GM12878 (cell line): Measurements from ENCODE around the gene DNMT3B. TPM values are rescaled to one million over a fixed set of nuclear protein-coding genes. Genes with fewer than 3 reads are reported as not detected.

Experiments
- ATAC-seq: fragments of 200-7000 bp; cut with Tn5 transposase; 3 replicates; pipeline ENCODE4 v1.9.1; 2020; ENCODE audit warnings: mild to moderate bottlenecking, moderate library complexity
- BruUV-seq: library from RNA; stranded (reverse); fragments of 400-500 nt; replicated peaks from 2 replicates; lab custom pipeline; 2021; lab: Mats Ljungman, UMichigan
- CTCF ChIA-PET: fragments of 300-600 bp; sonication (Branson Sonifier 250); formaldehyde crosslinking; extraction: SDS; loops from one replicate; lab custom pipeline; 2021; ENCODE audit warnings: inconsistent platforms; lab: Yijun Ruan, JAX
- POLR2A ChIA-PET: fragments of 350-600 bp; formaldehyde crosslinking; extraction: SDS; loops from one replicate; lab custom pipeline; 2021; ENCODE audit warnings: inconsistent platforms; lab: Charles Lee
- RAD21 ChIA-PET: fragments of 300-600 bp; sonication (Branson Sonifier 250); formaldehyde crosslinking; loops from one replicate; lab custom pipeline; 2023; ENCODE audit warnings: antibody characterized with exemption; ENCODE audit not compliant: unreplicated experiment; lab: Charles Lee
- SMC1A ChIA-PET: fragments of 300-600 bp; sonication (Branson Sonifier 250); formaldehyde crosslinking; loops from one replicate; lab custom pipeline; 2023; ENCODE audit not compliant: unreplicated experiment, uncharacterized antibody; lab: Charles Lee
- DNase-seq: peaks from one replicate; pipeline ENCODE4 v3.0.0-alpha.2; 2011; ENCODE audit warnings: low read depth, low spot score
- FAIRE-seq: peaks from 3 replicates; lab custom pipeline; 2011; peaks lifted over from hg19 to GRCh38; lab: Jason Lieb, UNC
- H2AFZ ChIP-seq: 2 replicates; pipeline ENCODE4 v1.6.0; 2011; ENCODE audit warnings: low read depth, low read length, control low read depth; ENCODE audit not compliant: control insufficient read depth
- H3K27ac ChIP-seq: 2 replicates; pipeline ENCODE4 v1.5.1; 2011; ENCODE audit warnings: control low read depth; ENCODE audit not compliant: control insufficient read depth, insufficient read depth
- H3K27me3 ChIP-seq, 2 experiments: replicated peaks in 1 of 2; 2 replicates each; pipeline versions ENCODE4 v1.6.0 to v1.6.1; 2011; ENCODE audit warnings: low read length in 1 of 2; ENCODE audit not compliant: control insufficient read depth in 2 of 2, insufficient read depth in 2 of 2
- H3K36me3 ChIP-seq, 2 experiments: 2 replicates each; pipeline ENCODE4 v1.5.1; 2011; ENCODE audit warnings: low read length in 1 of 2; ENCODE audit not compliant: control insufficient read depth in 2 of 2, insufficient read depth in 2 of 2
- H3K4me1 ChIP-seq: 2 replicates; pipeline ENCODE4 v1.6.1; 2011; ENCODE audit warnings: mild to moderate bottlenecking, low read length, moderate library complexity, mixed read lengths; ENCODE audit not compliant: control insufficient read depth, insufficient read depth
- H3K4me2 ChIP-seq: 2 replicates; pipeline ENCODE4 v1.6.0; 2011; ENCODE audit warnings: control low read depth; ENCODE audit not compliant: control insufficient read depth, insufficient read depth
- H3K4me3 ChIP-seq: fragments of 200-600 bp; sonication (generic); 2 replicates; pipeline ENCODE4 v1.5.1; 2016
- H3K79me2 ChIP-seq: 2 replicates; pipeline ENCODE4 v1.6.0; 2011; ENCODE audit warnings: low read length; ENCODE audit not compliant: control insufficient read depth, insufficient read depth
- H3K9ac ChIP-seq: 2 replicates; pipeline ENCODE4 v1.8.0; 2011; ENCODE audit warnings: low read length, control low read depth, mixed read lengths; ENCODE audit not compliant: control insufficient read depth, insufficient read depth
- H3K9me3 ChIP-seq: replicated peaks from 3 replicates; pipeline ENCODE4 v1.5.1; 2011; ENCODE audit warnings: mild to moderate bottlenecking, low read length; ENCODE audit not compliant: control insufficient read depth, insufficient read depth
- H4K20me1 ChIP-seq: 2 replicates; pipeline ENCODE4 v1.6.0; 2011; ENCODE audit not compliant: control insufficient read depth, insufficient read depth
- BACH1 ChIP-seq: fragments of 450-650 bp; IDR thresholded peaks from 2 replicates; pipeline ENCODE4 v1.6.1; 2017; ENCODE audit warnings: mild to moderate bottlenecking, borderline replicate concordance
- CEBPB ChIP-seq, 2 experiments: fragments of 150-350 bp in 1 of 2; IDR thresholded peaks; 2 replicates each; pipeline ENCODE4 v1.6.1; 2012 to 2014; ENCODE audit warnings: low read depth in 2 of 2, low read length in 2 of 2, borderline replicate concordance in 1 of 2, inconsistent platforms in 1 of 2
- IKZF1 ChIP-seq: fragments of 450-650 bp; conservative IDR thresholded peaks from 2 replicates; pipeline ENCODE4 v1.6.1; 2017; ENCODE audit warnings: antibody characterized with exemption, mild to moderate bottlenecking
- IKZF2 ChIP-seq, 2 experiments: fragments of 450-650 bp; IDR thresholded peaks; 2 replicates each; pipeline ENCODE4 v1.6.1; 2017; ENCODE audit warnings: mild to moderate bottlenecking in 2 of 2, moderate library complexity in 2 of 2
- NRF1 ChIP-seq: conservative IDR thresholded peaks from 2 replicates; pipeline ENCODE4 v1.6.1; 2011; ENCODE audit warnings: mild to moderate bottlenecking, low read depth, low read length, improper control_type of control experiment
- RELA ChIP-seq: fragments of 450-650 bp; IDR thresholded peaks from 2 replicates; pipeline ENCODE4 v1.8.0; 2014; ENCODE audit warnings: borderline replicate concordance; ENCODE audit not compliant: partially characterized antibody
- SRF ChIP-seq, 2 experiments: IDR thresholded peaks; 2 replicates each; pipeline ENCODE4 v1.6.1; 2011; ENCODE audit warnings: low read depth in 2 of 2, low read length in 2 of 2, mild to moderate bottlenecking in 1 of 2, moderate library complexity in 1 of 2
- ZSCAN29 ChIP-seq: fragments of 450-650 bp; IDR thresholded peaks from 2 replicates; pipeline ENCODE4 v1.6.1; 2017; ENCODE audit warnings: mild to moderate bottlenecking, moderate library complexity
- WGBS: methylation state at CpG from one replicate; pipeline ENCODE4 v1.1.6; 2016; ENCODE audit warnings: low lambda C conversion rate; ENCODE audit not compliant: insufficient replicate concordance, insufficient coverage; ENCODE audit errors: missing lambda C conversion rate; 5-methylcytosine and 5-hydroxymethylcytosine counted together
- in situ Hi-C: fragments of 300-500 bp; cut with MboI; formaldehyde crosslinking; loops from 9 replicates; pipeline ENCODE4 v1.14.3; 2018; ENCODE audit warnings: mixed read lengths
- intact Hi-C: fragments of 100-400 bp; cut with micrococcal nuclease; formaldehyde crosslinking; loops from one replicate; pipeline ENCODE4 v1.14.2; 2022; ENCODE audit not compliant: unreplicated experiment
- polyA plus RNA-seq, 11 experiments: library from polyadenylated mRNA; depleted of rRNA in 4 of 11; unstranded in 6 of 11; stranded (reverse) in 5 of 11; fragments of >200 nt; fragmentation: Nextera tagmentation in 4 of 11; fragmentation: Illumina TruSeq in 1 of 11; extraction: Ambion mirVana in 4 of 11; extraction: Trizol in 1 of 11; gene quantifications; 1 replicate in 1 of 11; 2 replicates in 10 of 11; pipeline versions ENCODE4 v1.2.1 to v1.2.3, GENCODE V29; 2011 to 2016; ENCODE audit warnings: inconsistent platforms in 2 of 11, missing spikeins in 2 of 11, low read depth in 1 of 11
- total RNA-seq, 4 experiments: library from RNA; depleted of rRNA in 3 of 4; stranded (reverse); fragments of >200 nt in 3 of 4; fragmentation: Illumina TruSeq in 1 of 4; extraction: Trizol in 1 of 4; gene quantifications; 2 replicates each; pipeline versions ENCODE4 v1.2.1 to v1.2.3, GENCODE V29; 2013 to 2021
- TF ChIP-seq, protein P1 (sequence below): fragments of 450-650 bp; IDR thresholded peaks from 2 replicates; pipeline ENCODE4 v1.6.1; 2014; ENCODE audit warnings: mild to moderate bottlenecking
- TF ChIP-seq, protein P2 (sequence below): IDR thresholded peaks from 2 replicates; pipeline ENCODE4 v1.6.1; 2012; ENCODE audit warnings: low read depth, low read length, improper control_type of control experiment

Gene DNMT3B
- total and polyA plus RNA-seq, 10 of the 15 experiments (the other 5 are each of a cell fraction or from before 2014, with no cell fraction given): 0.23 to 1.9 (median 1.1) TPM

DNA sequence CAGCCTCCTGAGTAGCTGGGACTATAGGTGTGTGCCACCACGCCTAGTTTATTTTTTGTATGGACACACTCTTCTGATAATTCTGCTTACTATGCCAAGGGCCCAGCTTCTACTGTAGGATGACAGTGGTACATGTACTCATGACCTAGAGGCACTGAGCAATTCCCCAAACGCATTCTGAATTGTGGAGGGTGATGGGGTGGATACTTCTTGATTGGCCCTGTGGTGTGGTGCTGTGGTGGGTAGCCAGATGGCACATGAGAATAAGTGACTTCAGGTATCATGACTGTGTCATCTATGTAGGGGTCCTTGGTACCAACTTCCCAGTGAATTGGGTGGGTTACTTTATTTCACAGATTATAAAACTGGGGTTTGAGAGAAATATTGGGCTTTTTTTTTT lies 11.0 kb downstream of the DNMT3B start (continued):
- no peak for TF ChIP-seq SRF (IDR thresholded peaks at IDR 0.05; ENCODE audit: low read depth in 2 of 2, low read length in 2 of 2)

DNA sequence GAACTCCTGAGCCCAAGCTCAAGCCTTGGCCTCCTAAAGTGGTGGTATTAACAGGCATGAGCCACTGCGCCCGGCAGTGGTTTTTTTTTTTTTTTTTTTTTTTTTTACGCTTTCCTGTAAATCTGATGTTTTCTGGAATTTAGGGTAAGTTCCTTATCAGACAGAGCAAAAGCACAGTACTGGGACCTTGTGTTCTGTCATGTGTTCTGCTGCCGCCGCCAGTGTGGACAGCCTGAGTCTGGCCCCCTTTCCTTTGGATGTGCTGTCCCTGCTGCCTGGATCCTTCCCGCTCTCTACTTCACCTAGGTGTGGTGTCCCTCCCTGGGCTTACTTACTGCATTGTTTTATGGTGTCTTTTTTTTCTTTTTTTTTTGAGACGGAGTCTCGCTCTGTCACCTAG lies 11.7 kb downstream of the DNMT3B start:
- TF ChIP-seq, protein P1, sequence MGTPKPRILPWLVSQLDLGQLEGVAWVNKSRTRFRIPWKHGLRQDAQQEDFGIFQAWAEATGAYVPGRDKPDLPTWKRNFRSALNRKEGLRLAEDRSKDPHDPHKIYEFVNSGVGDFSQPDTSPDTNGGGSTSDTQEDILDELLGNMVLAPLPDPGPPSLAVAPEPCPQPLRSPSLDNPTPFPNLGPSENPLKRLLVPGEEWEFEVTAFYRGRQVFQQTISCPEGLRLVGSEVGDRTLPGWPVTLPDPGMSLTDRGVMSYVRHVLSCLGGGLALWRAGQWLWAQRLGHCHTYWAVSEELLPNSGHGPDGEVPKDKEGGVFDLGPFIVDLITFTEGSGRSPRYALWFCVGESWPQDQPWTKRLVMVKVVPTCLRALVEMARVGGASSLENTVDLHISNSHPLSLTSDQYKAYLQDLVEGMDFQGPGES: no peak
- TF ChIP-seq RELA (no peak), ZSCAN29 (no peak), NRF1 (no peak), IKZF2 (IDR thresholded peaks at IDR 0.05) (no peak), CEBPB (IDR thresholded peaks at IDR 0.05; ENCODE audit: borderline replicate concordance in 1 of 2, low read depth in 2 of 2, low read length in 2 of 2) (no peak), IKZF1 (no peak), BACH1 (no peak)
- TF ChIP-seq, protein P2, sequence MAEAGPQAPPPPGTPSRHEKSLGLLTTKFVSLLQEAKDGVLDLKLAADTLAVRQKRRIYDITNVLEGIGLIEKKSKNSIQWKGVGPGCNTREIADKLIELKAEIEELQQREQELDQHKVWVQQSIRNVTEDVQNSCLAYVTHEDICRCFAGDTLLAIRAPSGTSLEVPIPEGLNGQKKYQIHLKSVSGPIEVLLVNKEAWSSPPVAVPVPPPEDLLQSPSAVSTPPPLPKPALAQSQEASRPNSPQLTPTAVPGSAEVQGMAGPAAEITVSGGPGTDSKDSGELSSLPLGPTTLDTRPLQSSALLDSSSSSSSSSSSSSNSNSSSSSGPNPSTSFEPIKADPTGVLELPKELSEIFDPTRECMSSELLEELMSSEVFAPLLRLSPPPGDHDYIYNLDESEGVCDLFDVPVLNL: no peak
- Histone ChIP-seq H3K4me3 (no peak overlapping the region), H3K36me3 (no peaks in the 10 kb centered on the region), H3K27me3 (no peaks in the 10 kb centered on the region), H3K27ac (no peak overlapping the region), H3K9ac (no peak overlapping the region), H3K9me3 (no peaks in the 10 kb centered on the region), H2AFZ (no peak overlapping the region), H3K4me1 (peaks cover 9% of the 10 kb centered on the region), H3K4me2 (no peak overlapping the region), H4K20me1 (no peaks in the 10 kb centered on the region), H3K79me2 (no peaks in the 10 kb centered on the region)
- SMC1A ChIA-PET: no interaction called here
- intact Hi-C loops (no loop called here), in situ Hi-C loops (no loop called here)
- RAD21 ChIA-PET: no interaction called here
- CTCF ChIA-PET: interaction anchor here (0.6 to 1.3 kb wide), 3 partner anchors 31 to 499 kb away, joined by 3 read pairs; no protein-coding TSS in a partner anchor
- POLR2A ChIA-PET: no interaction called here
- FAIRE-seq (no peak), ATAC-seq (no peak), DNase-seq (no peak)
- 97% methylated on average over 7 of the region's 8 CpGs for WGBS
- no TSS peak for BruUV-seq
